LNCaP clone FGC (cell line): ENCODE measurements around the gene STPG3.

Source experiments
- DNase-seq: peaks from one replicate; pipeline ENCODE4 v3.0.0-alpha.2; 2011; ENCODE audit warnings: low read depth
- H3K4me3 ChIP-seq: 2 replicates; pipeline ENCODE4 v1.5.1; 2011; ENCODE audit warnings: mild to moderate bottlenecking, low read depth, low read length, control low read depth
- TF ChIP-seq, protein P1 (sequence below): IDR thresholded peaks from 2 replicates; pipeline ENCODE4 v1.5.1; 2012; ENCODE audit warnings: mild to moderate bottlenecking; ENCODE audit not compliant: control insufficient read depth, insufficient read depth; ENCODE audit errors: extremely low read depth

STPG3 gene

DNA sequence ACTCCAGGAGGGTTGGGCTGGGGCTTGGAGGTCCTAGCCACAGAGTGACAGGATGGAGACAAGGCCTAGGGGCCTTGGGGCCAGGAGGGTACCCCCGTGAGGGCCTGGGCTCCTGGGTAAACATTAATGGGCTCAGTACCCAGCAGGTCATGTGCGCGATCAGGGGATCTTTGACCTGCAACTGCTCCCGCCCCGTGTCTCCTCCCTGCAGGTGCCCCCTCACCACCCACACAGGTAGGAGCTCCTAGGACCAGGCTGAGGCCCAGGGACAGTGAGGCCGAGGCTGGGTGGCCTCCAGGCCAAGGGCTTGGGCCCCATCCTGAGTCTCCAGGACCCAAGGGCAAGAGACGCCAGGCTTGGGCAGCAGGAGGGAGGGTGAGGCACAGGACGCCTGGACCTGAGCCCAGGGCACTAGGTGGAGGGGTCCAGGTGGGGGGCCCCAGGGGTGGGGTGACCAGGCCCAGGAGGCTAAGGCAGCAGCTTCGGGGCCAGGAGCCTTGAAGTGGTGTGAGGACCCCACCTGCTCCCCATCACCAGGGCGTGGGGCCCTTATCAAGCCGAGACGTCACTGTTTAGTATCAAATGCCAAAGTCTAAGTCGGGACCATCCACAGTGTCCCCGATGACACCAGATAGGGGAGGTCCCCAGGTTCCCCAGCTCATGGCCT, 20.2 kb upstream of the STPG3 start, which contains the start of gene SLC34A3:
Gene SLC34A3 (plus strand): TSS at position 197 of the 667 bp plus-strand sequence. CDS start 802 bp downstream, outside the sequence.
- DNase-seq: no peak
- H3K4me3 ChIP-seq: peak within 1 kb of the TSS; percentile 50
- TF ChIP-seq, protein P1, sequence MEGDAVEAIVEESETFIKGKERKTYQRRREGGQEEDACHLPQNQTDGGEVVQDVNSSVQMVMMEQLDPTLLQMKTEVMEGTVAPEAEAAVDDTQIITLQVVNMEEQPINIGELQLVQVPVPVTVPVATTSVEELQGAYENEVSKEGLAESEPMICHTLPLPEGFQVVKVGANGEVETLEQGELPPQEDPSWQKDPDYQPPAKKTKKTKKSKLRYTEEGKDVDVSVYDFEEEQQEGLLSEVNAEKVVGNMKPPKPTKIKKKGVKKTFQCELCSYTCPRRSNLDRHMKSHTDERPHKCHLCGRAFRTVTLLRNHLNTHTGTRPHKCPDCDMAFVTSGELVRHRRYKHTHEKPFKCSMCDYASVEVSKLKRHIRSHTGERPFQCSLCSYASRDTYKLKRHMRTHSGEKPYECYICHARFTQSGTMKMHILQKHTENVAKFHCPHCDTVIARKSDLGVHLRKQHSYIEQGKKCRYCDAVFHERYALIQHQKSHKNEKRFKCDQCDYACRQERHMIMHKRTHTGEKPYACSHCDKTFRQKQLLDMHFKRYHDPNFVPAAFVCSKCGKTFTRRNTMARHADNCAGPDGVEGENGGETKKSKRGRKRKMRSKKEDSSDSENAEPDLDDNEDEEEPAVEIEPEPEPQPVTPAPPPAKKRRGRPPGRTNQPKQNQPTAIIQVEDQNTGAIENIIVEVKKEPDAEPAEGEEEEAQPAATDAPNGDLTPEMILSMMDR: no peak

DNA sequence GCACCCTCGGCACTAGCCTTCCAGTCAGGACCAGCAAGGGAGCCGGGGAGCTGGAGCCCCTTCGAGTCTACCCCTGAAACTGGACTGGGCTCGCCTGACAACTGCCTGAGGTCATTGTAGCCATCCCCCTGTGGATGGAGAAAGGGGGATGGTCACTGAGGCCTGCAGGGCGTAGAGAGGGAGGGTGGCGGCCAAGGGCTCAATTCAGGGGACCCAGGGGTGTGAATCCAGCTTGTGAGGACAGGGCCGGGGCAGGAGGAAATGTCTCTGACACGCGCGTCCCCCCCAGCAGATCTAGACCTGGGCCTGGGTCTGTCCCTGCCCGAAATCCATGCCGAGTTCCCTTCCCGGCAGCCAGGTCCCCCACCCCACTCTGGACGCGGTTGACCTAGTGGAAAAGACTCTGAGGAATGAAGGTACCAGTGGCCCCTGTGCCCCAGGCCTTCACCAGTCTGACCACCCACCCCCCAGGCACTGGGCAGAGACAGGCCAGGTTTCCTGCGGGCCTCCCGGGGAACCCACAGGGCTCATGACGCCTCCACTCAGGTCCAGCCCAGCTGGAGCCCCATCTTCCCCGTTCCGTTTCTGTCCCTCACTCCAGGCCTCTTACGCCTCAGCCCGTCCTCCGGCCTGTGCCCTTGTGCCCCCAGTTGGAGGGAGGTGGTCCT, 19.6 kb upstream of the STPG3 start:
- TF ChIP-seq, protein P1: no peak
- peak overlapping the region; percentile 50 for H3K4me3 ChIP-seq
- DNase-seq: no peak

DNA sequence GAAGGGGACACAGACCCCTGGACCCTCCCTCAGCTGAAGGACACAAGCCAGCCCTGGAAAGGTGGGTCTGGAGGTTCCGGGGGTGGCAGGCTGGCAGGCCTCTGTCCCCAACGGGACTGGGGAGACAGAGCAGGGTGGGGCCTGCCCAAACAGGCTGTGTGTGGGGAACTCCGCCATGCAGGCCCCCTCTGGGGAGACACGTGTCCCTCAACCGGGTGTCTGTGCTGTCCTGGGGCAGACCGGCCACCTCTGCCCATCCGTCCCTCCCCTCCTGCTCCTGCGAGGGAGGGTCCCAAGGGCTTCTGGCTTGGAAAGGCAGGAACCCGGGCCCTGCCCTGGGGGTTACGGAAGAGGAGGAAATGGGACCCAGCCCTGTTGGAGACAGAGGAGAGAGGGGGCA, 19.0 kb upstream of the STPG3 start:
- TF ChIP-seq, protein P1: no peak
- DNase-seq: no peak
- H3K4me3 ChIP-seq: peak overlapping the region; percentile 50

DNA sequence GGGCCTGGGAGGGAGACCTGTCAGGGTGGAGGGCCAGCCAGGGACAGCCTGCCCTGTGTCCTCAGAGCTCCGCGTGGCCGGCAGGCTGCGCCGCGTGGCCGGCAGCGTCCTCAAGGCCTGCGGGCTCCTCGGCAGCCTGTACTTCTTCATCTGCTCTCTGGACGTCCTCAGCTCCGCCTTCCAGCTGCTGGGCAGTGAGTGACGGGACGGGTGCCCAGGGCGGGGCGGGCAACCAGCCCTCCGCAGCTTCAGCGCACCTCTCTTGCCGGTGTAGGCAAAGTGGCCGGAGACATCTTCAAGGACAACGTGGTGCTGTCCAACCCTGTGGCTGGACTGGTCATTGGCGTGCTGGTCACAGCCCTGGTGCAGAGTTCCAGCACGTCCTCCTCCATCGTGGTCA, 18.6 kb upstream of the STPG3 start:
- no peak for DNase-seq
- H3K4me3 ChIP-seq: peak overlapping the region; percentile 50
- TF ChIP-seq, protein P1: no peak

DNA sequence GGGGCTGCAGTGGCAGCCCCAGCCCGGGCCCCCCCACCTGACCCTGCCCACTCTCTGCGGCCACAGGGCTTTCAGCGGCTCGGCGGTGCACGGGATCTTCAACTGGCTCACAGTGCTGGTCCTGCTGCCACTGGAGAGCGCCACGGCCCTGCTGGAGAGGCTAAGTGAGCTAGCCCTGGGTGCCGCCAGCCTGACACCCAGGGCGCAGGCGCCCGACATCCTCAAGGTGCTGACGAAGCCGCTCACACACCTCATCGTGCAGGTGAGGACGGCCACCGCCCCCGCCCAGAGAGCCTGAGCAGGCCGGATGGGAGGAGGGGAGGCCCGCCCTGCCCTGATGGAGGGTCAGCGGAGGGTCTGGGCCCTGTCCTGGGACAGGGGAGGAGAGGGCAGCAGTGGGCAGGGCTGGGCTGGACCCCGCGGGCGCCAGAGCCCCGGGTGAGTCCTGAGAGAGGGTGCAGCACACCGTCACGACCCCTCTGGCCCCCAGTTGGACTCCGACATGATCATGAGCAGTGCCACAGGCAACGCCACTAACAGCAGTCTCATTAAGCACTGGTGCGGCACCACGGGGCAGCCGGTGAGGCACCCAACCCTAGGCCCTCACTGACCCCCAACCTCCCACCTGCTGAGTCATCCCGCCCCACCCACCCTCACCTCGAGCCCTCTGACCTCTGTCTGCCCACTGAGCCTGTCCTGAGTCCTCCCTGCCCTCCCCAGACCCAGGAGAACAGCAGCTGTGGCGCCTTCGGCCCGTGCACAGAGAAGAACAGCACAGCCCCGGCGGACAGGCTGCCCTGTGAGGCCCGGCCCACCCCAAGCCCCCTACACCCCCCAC, 17.7 kb upstream of the STPG3 start:
- no peak for DNase-seq
- H3K4me3 ChIP-seq: no peak overlapping the region
- TF ChIP-seq, protein P1: no peak

DNA sequence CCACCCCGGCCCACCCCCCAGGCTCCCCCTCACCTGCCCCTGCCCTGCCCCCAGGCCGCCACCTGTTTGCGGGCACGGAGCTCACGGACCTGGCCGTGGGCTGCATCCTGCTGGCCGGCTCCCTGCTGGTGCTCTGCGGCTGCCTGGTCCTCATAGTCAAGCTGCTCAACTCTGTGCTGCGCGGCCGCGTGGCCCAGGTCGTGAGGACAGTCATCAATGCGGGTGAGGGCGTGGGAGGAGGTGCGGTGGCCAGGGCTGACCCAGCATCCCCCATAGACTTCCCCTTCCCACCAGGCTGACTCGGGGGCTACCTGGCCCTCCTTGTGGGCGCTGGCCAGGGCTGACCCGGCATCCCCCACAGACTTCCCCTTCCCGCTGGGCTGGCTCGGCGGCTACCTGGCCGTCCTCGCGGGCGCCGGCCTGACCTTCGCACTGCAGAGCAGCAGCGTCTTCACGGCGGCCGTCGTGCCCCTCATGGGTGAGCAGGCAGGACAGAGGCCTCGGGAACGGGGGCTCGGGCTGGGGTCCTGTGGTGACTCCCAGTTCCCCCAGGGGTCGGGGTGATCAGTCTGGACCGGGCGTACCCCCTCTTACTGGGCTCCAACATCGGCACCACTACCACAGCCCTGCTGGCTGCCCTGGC, 16.9 kb upstream of the STPG3 start:
- TF ChIP-seq, protein P1: no peak
- H3K4me3 ChIP-seq: no peak overlapping the region
- DNase-seq: no peak
